GM23248 (cell line): ENCODE results near the gene CFB. TPM values are rescaled to one million over a fixed set of nuclear protein-coding genes. Genes with fewer than 3 reads are reported as not detected.
"Not testable (repeated sequence)": the region's sequence is repeated elsewhere in the genome, so short reads cannot be mapped to it uniquely, and the experiment has no call there.

Experiments used
- DNase-seq: peaks from one replicate; pipeline ENCODE4 v3.0.0-alpha.2; 2015
- H2AFZ ChIP-seq: fragments of 200-600 bp; sonication (generic); 2 replicates; pipeline ENCODE4 v1.6.1; 2016; ENCODE audit warnings: antibody characterized with exemption
- H3F3A ChIP-seq: fragments of 200-600 bp; sonication (generic); 2 replicates; pipeline ENCODE4 v1.6.1; 2016; ENCODE audit warnings: mild to moderate bottlenecking, antibody characterized with exemption, mixed run types; ENCODE audit not compliant: insufficient read depth
- H3K27ac ChIP-seq: fragments of 200-600 bp; sonication (generic); 2 replicates; pipeline ENCODE4 v1.5.1; 2016; ENCODE audit warnings: mild to moderate bottlenecking
- H3K27me3 ChIP-seq: fragments of 200-600 bp; sonication (generic); replicated peaks from 2 replicates; pipeline ENCODE4 v1.6.1; 2016; ENCODE audit warnings: mild to moderate bottlenecking; ENCODE audit not compliant: insufficient read depth
- H3K36me3 ChIP-seq: fragments of 200-600 bp; sonication (generic); 2 replicates; pipeline ENCODE4 v1.6.1; 2016; ENCODE audit warnings: low read depth, mild to moderate bottlenecking
- H3K4me1 ChIP-seq: fragments of 200-600 bp; sonication (generic); 2 replicates; pipeline ENCODE4 v1.6.1; 2016; ENCODE audit warnings: mild to moderate bottlenecking; ENCODE audit not compliant: insufficient read depth
- H3K4me2 ChIP-seq: fragments of 200-600 bp; sonication (generic); one replicate; pipeline ENCODE4 v1.6.1; 2016; ENCODE audit warnings: mild to moderate bottlenecking; ENCODE audit not compliant: unreplicated experiment
- H3K4me3 ChIP-seq: fragments of 200-600 bp; sonication (generic); 2 replicates; pipeline ENCODE4 v1.5.1; 2016; ENCODE audit warnings: mild to moderate bottlenecking
- H3K79me2 ChIP-seq: fragments of 200-600 bp; sonication (generic); 2 replicates; pipeline ENCODE4 v1.6.1; 2016; ENCODE audit warnings: mild to moderate bottlenecking; ENCODE audit not compliant: insufficient read depth
- H3K9ac ChIP-seq: fragments of 200-600 bp; sonication (generic); 2 replicates; pipeline ENCODE4 v1.6.1; 2016; ENCODE audit warnings: mild to moderate bottlenecking
- H3K9me2 ChIP-seq: fragments of 200-600 bp; sonication (generic); 2 replicates; pipeline ENCODE4 v1.6.1; 2016; ENCODE audit warnings: mixed run types, mild to moderate bottlenecking, moderate library complexity; ENCODE audit not compliant: insufficient read depth
- H3K9me3 ChIP-seq: fragments of 200-600 bp; sonication (generic); one replicate; pipeline ENCODE4 v1.6.1; 2017; ENCODE audit warnings: low read depth
- H4K20me1 ChIP-seq: fragments of 200-600 bp; sonication (generic); 2 replicates; pipeline ENCODE4 v1.6.0; 2016; ENCODE audit not compliant: insufficient read depth
- EZH2 ChIP-seq: fragments of 200-600 bp; sonication (generic); IDR thresholded peaks from 2 replicates; pipeline ENCODE4 v1.6.1; 2018; ENCODE audit warnings: antibody characterized with exemption, mild to moderate bottlenecking; ENCODE audit not compliant: insufficient read depth, poor library complexity, severe bottlenecking
- EZH2phosphoT487 ChIP-seq: fragments of 200-600 bp; sonication (generic); IDR thresholded peaks from 2 replicates; pipeline ENCODE4 v1.6.1; 2018; ENCODE audit warnings: antibody characterized with exemption, moderate library complexity, mild to moderate bottlenecking, low read depth; ENCODE audit not compliant: insufficient read depth
- WGBS, 2 experiments: methylation state at CpG; one replicate each; pipeline ENCODE4 v1.1.6; 2015 to 2017; ENCODE audit warnings: low lambda C conversion rate in 2 of 2, low coverage in 1 of 2; ENCODE audit errors: missing lambda C conversion rate in 2 of 2; 5-methylcytosine and 5-hydroxymethylcytosine counted together
- in situ Hi-C: fragments of 300-500 bp; cut with MboI; formaldehyde crosslinking; loops from 2 replicates; pipeline ENCODE4 v1.15.0; 2020
- polyA plus RNA-seq: library from polyadenylated mRNA; unstranded; fragments of >200 nt; fragmentation: Nextera tagmentation; extraction: Ambion mirVana; gene quantifications from 2 replicates; pipeline ENCODE4 v1.2.1, GENCODE V29; 2016
- total RNA-seq: library from RNA; depleted of rRNA; stranded (reverse); fragments of >200 nt; shearing (Covaris generic); gene quantifications from 2 replicates; pipeline ENCODE4 v1.2.3, GENCODE V29; 2014

The CFB gene
- total and polyA plus RNA-seq, 2 experiments from 2014 or later = 3.9 to 4.4 TPM

DNA sequence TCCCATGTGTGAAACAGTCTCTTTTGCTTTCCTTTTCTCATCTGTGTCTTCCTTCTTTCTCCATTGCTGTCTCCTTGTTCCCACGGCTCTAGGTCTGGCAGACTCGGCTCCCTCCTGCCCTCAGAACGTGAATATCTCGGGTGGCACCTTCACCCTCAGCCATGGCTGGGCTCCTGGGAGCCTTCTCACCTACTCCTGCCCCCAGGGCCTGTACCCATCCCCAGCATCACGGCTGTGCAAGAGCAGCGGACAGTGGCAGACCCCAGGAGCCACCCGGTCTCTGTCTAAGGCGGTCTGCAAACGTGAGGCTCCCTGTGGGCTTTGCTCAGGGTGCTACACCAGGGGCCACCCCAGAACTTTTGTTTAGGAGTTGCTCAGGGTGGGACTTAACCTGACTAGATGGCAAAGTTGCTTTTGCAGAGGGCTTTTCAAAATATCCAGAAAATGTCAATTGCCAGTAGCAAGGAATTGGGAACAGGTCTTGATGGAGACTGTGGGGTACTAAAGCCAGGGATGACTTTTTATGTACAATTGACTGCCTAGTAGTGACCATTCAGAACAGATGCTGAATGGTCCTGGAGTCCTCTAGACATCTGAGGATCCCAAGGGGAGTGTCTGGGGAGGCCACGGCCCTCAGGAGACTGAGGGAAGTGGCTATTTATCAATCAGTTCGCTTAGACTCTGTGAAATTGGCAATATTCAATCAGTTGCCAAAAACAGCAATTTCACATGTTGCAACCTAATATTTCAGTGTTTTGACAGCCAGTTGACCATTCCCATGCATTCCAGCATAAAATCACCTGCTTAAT is 17.8 kb upstream of the CFB start:
- no peak for DNase-seq
- Histone ChIP-seq H3K9me2 (no peaks in the 10 kb centered on the region), H3F3A (no peaks in the 10 kb centered on the region), H3K9me3 (no peaks in the 10 kb centered on the region), H3K79me2 (no peaks in the 10 kb centered on the region), H3K4me1 (no peaks in the 10 kb centered on the region), H3K4me3 (peak overlapping the region; percentile 33), H3K36me3 (no peaks in the 10 kb centered on the region), H3K27me3 (no peaks in the 10 kb centered on the region), H3K27ac (no peak overlapping the region), H3K9ac (0 out of 2 replicates have a peak overlapping the region, but pooled peaks have one; percentile 0), H3K4me2 (no peak overlapping the region), H4K20me1 (no peaks in the 10 kb centered on the region), H2AFZ (peak overlapping the region; percentile 82)
- TF ChIP-seq EZH2phosphoT487 (no peak), EZH2 (no peak)
- in situ Hi-C loops = no loop called here
- WGBS, 2 experiments = 57 to 64% methylated on average over 11 of the region's 11 CpGs

- Histone ChIP-seq H3K4me3 (no peak overlapping the region), H3K9me2 (no peaks in the 10 kb centered on the region), H4K20me1 (no peaks in the 10 kb centered on the region), H3K9me3 (no peaks in the 10 kb centered on the region), H3F3A (no peaks in the 10 kb centered on the region), H3K9ac (no peak overlapping the region), H3K36me3 (no peaks in the 10 kb centered on the region), H3K4me2 (no peak overlapping the region), H3K27ac (no peak overlapping the region), H2AFZ (no peak overlapping the region), H3K4me1 (no peaks in the 10 kb centered on the region), H3K27me3 (no peaks in the 10 kb centered on the region), H3K79me2 (no peaks in the 10 kb centered on the region)
- 74 to 80% methylated on average over 9 of the region's 9 CpGs for WGBS, 2 experiments
- in situ Hi-C loops = no loop called here
- DNase-seq = no peak
- no peak for TF ChIP-seq EZH2phosphoT487
- TF ChIP-seq EZH2 = no peak
These were observed 17.3 kb upstream of the CFB start for GRCh38 chr6:31928672-31928939.

DNA sequence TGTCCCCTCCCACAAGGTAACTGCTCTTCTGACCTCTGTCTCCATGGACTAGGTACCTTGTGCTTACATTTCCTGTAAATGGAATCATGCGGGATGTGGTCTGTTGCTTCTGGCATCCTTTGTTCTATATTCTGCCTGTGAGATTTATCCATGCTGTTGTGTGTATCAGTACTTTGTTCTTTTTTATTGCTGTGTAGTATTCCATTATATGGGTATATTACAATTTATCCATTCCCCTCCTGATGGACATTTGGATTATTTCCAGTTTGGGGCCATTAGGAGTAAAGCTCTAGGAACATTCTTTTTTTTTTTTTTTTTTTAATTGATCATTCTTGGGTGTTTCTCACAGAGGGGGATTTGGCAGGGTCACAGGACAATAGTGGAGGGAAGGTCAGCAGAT is 14.9 kb upstream of the CFB start:
- Histone ChIP-seq H3K9me2 (no peaks in the 10 kb centered on the region), H3K4me3 (no peak overlapping the region), H3K27me3 (no peaks in the 10 kb centered on the region), H3K27ac (no peak overlapping the region), H2AFZ (no peak overlapping the region), H3K36me3 (no peaks in the 10 kb centered on the region), H3K79me2 (no peaks in the 10 kb centered on the region), H4K20me1 (no peaks in the 10 kb centered on the region), H3F3A (no peaks in the 10 kb centered on the region), H3K9ac (no peak overlapping the region), H3K4me1 (no peaks in the 10 kb centered on the region), H3K4me2 (no peak overlapping the region), H3K9me3 (no peaks in the 10 kb centered on the region)
- WGBS, 2 experiments = 91 to 96% methylated on average over 1 of the region's 1 CpG
- DNase-seq = no peak
- TF ChIP-seq EZH2phosphoT487 (no peak), EZH2 (no peak)
- in situ Hi-C loops = no loop called here

DNA sequence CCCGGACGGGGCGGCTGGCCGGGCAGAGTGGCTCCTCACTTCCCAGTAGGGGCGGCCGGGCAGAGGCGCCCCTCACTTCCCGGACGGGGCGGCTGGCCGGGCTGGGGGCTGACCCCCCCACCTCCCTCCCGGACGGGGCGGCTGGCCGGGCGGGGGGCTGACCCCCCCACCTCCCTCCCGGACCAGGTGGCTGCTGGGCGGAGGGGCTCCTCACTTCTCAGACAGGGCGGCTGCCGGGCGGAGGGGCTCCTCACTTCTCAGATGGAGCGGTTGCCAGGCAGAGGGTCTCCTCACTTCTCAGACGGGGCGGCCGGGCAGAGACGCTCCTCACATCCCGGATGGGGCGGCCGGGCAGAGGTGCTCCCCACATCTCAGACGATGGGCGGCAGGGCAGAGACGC is 13.8 kb upstream of the CFB start:
- H2AFZ ChIP-seq, H3K4me2 ChIP-seq, H3K4me1 ChIP-seq, H3K9ac ChIP-seq, H3K9me3 ChIP-seq, H3F3A ChIP-seq, H3K27ac ChIP-seq, H3K9me2 ChIP-seq, H3K27me3 ChIP-seq, DNase-seq, H3K79me2 ChIP-seq, H3K4me3 ChIP-seq, H3K36me3 ChIP-seq, in situ Hi-C loops, H4K20me1 ChIP-seq: not testable (repeated sequence)
- 88% methylated on average over 26 of the region's 32 CpGs; no CpG with 5 or more reads in 1 of the 2 experiments for WGBS, 2 experiments

DNA sequence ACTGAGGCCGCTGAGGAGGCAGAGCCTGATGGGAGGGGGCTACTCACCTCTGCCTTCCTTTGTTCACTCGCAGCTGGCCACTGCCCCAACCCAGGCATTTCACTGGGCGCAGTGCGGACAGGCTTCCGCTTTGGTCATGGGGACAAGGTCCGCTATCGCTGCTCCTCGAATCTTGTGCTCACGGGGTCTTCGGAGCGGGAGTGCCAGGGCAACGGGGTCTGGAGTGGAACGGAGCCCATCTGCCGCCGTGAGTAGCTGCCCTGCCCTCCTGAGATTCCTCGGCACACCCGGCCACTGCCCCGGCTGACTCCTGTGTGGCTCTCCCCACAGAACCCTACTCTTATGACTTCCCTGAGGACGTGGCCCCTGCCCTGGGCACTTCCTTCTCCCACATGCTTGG is 12.4 kb upstream of the CFB start:
- H3K36me3 ChIP-seq = no peaks in the 10 kb centered on the region
- no peak overlapping the region for H3K4me3 ChIP-seq
- in situ Hi-C loops = no loop called here
- no peaks in the 10 kb centered on the region for H3F3A ChIP-seq
- no peak overlapping the region for H3K4me2 ChIP-seq
- no peaks in the 10 kb centered on the region for H3K4me1 ChIP-seq
- TF ChIP-seq EZH2 (no peak), EZH2phosphoT487 (no peak)
- H3K27ac ChIP-seq = no peak overlapping the region
- no peak overlapping the region for H2AFZ ChIP-seq
- no peaks in the 10 kb centered on the region for H3K9me2 ChIP-seq
- no peaks in the 10 kb centered on the region for H3K27me3 ChIP-seq
- H3K9me3 ChIP-seq = no peaks in the 10 kb centered on the region
- no peak overlapping the region for H3K9ac ChIP-seq
- H4K20me1 ChIP-seq = no peaks in the 10 kb centered on the region
- DNase-seq = no peak
- no peaks in the 10 kb centered on the region for H3K79me2 ChIP-seq
- 84 to 87% methylated on average over 19 of the region's 19 CpGs for WGBS, 2 experiments
